ENCODE results near the gene COL6A6.

The COL6A6 gene

GRCh38 chr3:130516645-130517512 is at the start of gene COL6A6:
Gene COL6A6, plus strand, starts transcription at chr3:130517177. Its CDS starts 43,188 bp downstream, at chr3:130560365.
- no peak for DNase-seq (ENCODE audit: low spot score)

GRCh38 chr3:130468311-130468710 is 48.7 kb upstream of the COL6A6 start:
- no peak for DNase-seq (ENCODE audit: low spot score)

GRCh38 chr3:130470126-130470525 is 46.9 kb upstream of the COL6A6 start:
- DNase-seq (ENCODE audit: low spot score) = no peak

- no peak for DNase-seq (ENCODE audit: low spot score)
Measured at GRCh38 chr3:130473416-130473815, 43.6 kb upstream of the COL6A6 start.

GRCh38 chr3:130480736-130481135 is 36.2 kb upstream of the COL6A6 start:
- no peak for DNase-seq (ENCODE audit: low spot score)

- DNase-seq (ENCODE audit: low spot score) = no peak
Measured at GRCh38 chr3:130488288-130488687, 28.7 kb upstream of the COL6A6 start.

GRCh38 chr3:130488769-130489450 is 28.1 kb upstream of the COL6A6 start:
- DNase-seq (ENCODE audit: low spot score) = no peak

- DNase-seq (ENCODE audit: low spot score) = no peak
Measured at GRCh38 chr3:130490241-130490640, 26.7 kb upstream of the COL6A6 start.

- DNase-seq (ENCODE audit: low spot score) = no peak
Measured at GRCh38 chr3:130491431-130491830, 25.5 kb upstream of the COL6A6 start.

GRCh38 chr3:130504701-130505100 is 12.3 kb upstream of the COL6A6 start:
- DNase-seq (ENCODE audit: low spot score) = no peak

GRCh38 chr3:130506031-130506430 is 10.9 kb upstream of the COL6A6 start:
- no peak for DNase-seq (ENCODE audit: low spot score)

GRCh38 chr3:130507746-130508145 is 9.2 kb upstream of the COL6A6 start:
- DNase-seq (ENCODE audit: low spot score) = no peak

- no peak for DNase-seq (ENCODE audit: low spot score)
Measured at GRCh38 chr3:130509008-130509407, 8.0 kb upstream of the COL6A6 start.

- no peak for DNase-seq (ENCODE audit: low spot score)
Measured at GRCh38 chr3:130514681-130515080, 2.3 kb upstream of the COL6A6 start.

- no peak for DNase-seq (ENCODE audit: low spot score)
Measured at GRCh38 chr3:130515755-130516154, 1.2 kb upstream of the COL6A6 start.

GRCh38 chr3:130517602-130518001 is 625 bp downstream of the COL6A6 start:
- DNase-seq (ENCODE audit: low spot score) = no peak

- no peak for DNase-seq (ENCODE audit: low spot score)
Measured at GRCh38 chr3:130519754-130520153, 2.8 kb downstream of the COL6A6 start.

GRCh38 chr3:130522399-130522798 is 5.4 kb downstream of the COL6A6 start:
- no peak for DNase-seq (ENCODE audit: low spot score)

- DNase-seq (ENCODE audit: low spot score) = no peak
Measured at GRCh38 chr3:130527426-130527825, 10.4 kb downstream of the COL6A6 start.

- DNase-seq (ENCODE audit: low spot score) = no peak
Measured at GRCh38 chr3:130528120-130528519, 11.1 kb downstream of the COL6A6 start.

- DNase-seq (ENCODE audit: low spot score) = no peak
Measured at GRCh38 chr3:130529486-130530215, 12.7 kb downstream of the COL6A6 start.

GRCh38 chr3:130533247-130533646 is 16.3 kb downstream of the COL6A6 start:
- no peak for DNase-seq (ENCODE audit: low spot score)

All from hepatic stellate cell (primary cell).